PC-3 (cell line): Measurements from ENCODE around the gene PRKAR1A.

Experiments
- CTCF ChIP-seq: fragments of 300-600 bp; sonication (generic); conservative IDR thresholded peaks from 2 replicates; pipeline ENCODE4 v1.5.1; 2017; ENCODE audit warnings: antibody characterized with exemption, low read depth, mild to moderate bottlenecking, low read length
- EZH2 ChIP-seq: fragments of 300-600 bp; sonication (generic); IDR thresholded peaks from one replicate; pipeline ENCODE4 v1.6.1; 2017; ENCODE audit warnings: antibody characterized with exemption, mild to moderate bottlenecking, low read length; ENCODE audit not compliant: unreplicated experiment

GRCh38 chr17:68522266-68522665, 10.0 kb downstream of the PRKAR1A start:
- TF ChIP-seq EZH2 (no peak), CTCF (no peak)
